DLD1 (cell line): Measurements from ENCODE around the gene UBR4.

Source experiments
- in situ Hi-C: cut with HindIII; loops from 2 replicates; pipeline ENCODE4 v1.10.0; 2017; ENCODE audit warnings: low sequenced_read_pairs

Gene UBR4

DNA sequence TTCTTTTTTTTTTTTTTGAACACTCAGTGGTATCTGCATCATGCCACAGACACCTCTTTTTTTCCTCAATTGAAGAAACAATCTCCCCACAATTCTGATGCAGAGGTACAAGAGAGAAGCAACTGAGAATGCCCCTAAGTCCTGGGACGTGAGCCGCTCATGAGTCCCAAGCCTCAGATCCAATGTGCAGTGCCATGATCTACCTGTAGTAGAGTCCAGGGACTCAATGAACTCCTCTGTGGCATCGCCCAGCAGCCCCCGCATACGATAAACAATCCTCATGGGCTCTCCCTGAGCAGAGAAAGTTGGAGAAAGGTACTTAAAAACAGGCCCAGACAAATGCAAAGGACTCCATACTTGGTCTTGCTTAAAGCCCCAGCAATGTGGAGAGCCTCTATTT lies 113.1 kb downstream of the UBR4 start:
- in situ Hi-C loops = loop anchor here (25.0 kb wide), 1 partner anchor 185 kb away; the partner anchor contains the start of gene ALDH4A1

DNA sequence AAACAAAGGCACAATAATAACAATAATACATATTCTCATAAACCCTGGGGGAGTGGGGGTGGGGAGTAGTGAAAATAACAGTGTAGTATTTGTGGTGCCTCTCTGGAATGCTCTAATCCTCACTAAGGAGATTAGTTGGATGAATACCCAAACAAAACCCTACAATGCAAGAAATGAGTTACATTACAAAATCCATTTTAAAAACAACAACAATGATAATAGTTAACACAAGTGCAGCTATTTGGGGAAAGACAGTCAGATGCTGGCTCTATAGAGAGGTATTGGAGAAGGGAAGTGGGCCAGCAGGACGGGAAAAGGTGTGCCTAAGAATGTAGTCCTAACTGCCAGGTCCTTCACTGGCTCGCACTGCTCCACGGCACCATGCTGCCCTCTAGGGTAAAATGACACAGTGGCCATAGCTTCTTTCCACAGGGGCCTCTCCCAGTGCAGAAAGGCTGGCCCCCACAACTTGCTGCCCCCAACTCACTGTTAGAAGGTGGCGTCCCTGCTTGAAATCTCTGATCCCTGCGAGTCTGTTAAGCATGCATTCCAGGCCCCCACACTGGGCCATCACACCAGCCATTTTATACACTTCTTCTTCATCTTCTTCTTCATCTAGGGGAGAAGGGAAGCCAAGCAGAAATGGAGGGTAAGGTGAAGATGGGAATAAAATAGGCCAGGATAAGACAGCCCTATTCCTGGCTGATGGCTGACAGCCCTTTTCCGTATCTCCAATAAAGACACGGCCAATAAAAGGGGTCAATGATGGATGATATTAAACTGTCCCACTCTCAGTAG lies 113.8 kb downstream of the UBR4 start:
- in situ Hi-C loops = loop anchor here (25.0 kb wide), 1 partner anchor 184 kb away; the partner anchor contains the start of gene ALDH4A1

DNA sequence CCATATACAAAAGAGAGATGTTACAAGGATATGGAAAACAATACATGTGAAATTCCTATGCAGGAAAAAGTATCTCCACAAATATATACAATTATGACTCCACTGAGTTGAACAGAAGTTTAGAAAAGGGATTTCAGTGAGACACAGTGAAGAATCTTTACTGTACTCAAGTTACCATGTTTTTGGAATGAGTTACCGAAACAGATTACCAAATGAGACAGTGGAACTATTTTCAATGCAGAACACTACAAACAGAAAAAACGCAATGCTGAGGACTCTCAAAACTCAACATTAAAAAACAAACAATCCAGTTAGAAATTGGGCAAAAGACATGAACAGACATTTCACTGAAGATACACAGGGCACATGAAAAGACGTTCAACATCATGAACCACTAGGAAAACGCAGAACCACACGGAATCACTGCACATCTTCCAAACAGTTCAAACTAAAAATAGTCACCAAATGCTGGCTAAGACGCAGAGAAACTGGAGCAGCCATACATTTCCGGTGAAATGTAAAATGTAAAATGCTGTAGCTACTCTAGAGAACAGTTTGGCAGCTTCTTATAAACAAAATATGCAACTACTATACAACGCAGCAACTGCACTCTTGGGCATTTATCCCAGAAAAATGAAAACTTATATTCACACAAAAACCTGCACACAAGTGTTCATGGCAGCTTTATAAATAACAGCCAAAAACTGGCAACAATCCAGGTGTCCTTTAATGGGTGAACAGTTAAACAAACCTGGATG lies 118.7 kb downstream of the UBR4 start:
- in situ Hi-C loops = loop anchor here (25.0 kb wide), 1 partner anchor 179 kb away; the partner anchor contains the start of gene ALDH4A1

DNA sequence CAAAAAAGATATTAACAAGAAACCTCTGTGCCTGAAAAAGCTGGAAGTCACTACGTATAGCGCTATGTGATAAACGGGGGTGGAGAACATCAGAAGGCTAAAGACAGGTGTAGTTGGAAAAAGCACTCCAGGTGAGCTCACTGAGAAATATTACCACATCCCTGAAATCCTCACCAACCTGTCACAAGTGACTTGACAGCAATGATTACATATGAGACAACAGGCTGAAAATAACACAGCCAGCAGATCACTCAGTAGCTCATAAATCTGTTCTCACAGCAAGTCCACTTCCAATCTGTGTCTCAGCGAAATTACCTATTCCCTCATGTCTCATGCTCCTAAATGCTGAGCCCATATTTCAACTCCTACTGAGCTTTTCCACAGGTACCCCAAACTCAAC lies 120.5 kb downstream of the UBR4 start:
- in situ Hi-C loops = loop anchor here (25.0 kb wide), 1 partner anchor 177 kb away; the partner anchor contains the start of gene ALDH4A1

DNA sequence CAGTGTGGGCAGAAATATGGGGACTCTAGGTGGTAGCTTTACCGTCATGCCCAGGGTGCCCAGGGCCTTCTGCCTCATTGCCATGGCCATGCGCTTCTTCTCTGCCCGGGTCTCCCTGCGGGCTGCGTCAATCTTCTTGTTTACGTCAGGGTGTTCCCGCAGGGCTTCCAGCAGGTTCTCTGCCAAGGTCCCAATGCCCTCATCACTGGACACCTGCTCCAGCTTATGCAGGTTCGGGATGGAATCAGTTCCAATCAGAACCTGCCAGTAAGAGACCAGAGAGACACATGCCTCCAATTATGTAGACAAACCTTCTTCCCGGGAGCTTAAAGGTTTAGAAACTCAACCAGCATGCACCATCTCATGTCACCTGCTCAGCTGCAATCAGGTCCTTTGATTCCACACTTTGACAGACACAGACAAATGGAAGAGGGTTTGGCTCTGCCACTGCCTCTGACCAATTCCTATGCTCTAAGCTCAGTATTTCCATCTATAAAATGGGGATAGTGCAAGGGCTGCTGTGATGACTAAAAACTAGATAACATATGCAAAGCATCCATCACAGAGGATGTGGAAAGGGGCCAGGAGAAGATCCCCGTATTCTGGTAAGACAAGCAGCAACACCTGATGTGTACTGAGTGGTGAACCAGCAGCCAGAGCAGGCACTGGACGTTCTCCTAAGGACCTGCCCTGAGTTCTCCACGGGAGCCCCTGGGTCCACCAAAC lies 121.2 kb downstream of the UBR4 start:
- in situ Hi-C loops = loop anchor here (25.0 kb wide), 1 partner anchor 177 kb away; the partner anchor contains the start of gene ALDH4A1

DNA sequence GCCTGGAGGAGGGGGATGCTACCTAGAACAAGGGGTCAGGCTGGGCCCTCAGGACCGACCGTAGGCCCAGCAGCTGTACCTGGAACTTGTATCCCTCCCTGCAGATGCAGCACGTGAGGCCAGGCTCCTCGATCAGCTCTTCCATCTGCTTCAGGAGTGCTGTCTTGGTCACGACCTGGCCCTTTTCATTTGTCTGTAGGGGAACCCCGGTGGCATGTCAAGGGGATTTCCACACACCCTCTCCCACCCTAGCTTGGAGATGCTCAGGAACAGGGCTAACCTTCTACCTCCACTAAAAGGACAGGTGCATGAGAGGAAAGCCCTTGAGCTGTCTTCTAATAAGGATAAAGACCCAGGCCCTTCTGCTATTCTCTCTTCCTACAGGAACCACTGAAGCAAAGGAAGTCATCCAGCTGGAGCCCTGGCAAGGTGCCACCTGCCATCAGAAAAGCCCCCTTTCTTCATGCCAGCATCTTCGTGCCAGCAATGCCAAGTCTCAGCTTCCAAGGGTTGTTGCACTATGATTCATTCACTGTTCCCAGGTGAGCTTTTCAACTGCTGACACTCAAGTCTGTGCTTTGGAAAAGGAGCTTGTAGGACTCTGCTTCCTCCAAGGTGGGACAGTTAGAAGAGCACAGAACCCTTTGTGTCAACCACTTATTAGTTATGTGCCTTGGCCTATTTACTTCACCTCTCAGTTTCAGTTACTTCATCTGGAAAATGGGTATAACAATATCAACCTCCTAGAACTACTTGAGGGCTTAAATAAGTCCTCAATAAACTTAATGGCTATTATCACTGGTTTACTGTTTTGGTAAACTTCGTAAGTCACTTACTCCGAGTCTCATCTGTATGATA lies 122.1 kb downstream of the UBR4 start:
- in situ Hi-C loops = loop anchor here (25.0 kb wide), 1 partner anchor 176 kb away; the partner anchor contains the start of gene ALDH4A1

DNA sequence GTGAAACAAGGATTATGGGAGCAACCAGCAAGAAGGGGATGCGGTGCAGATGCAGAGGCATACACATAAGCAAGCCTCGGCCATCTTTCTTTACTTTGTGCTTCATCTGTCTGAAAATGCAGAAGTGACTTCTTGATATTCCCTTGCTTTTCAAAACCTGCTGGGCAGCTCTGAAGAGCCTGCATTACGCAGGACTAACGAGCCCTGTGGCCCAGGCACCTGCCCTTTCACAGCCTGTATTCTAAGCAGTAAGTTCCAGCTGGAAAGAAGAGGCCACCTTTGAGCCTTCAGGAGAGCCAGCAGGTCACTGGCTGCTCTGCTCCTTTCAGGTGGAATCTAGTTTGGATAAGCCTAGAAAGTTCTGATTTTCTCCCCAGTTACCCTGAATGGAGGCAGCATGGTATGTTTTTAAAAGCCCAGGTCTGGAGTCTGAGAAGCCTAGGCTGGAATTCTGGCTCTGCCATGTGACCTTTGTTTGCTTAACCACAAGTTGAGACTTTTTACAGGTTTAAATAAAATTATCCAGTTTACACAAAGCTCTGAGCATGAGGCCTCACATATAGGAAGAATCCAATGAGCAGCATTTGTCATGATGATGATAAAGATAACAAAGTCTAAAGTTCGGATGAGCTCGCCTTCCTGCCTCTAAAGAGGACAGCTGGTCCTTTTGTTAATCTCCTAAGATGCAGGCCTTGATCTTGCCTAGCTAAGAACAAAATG lies 122.9 kb downstream of the UBR4 start:
- in situ Hi-C loops = loop anchor here (25.0 kb wide), 1 partner anchor 175 kb away; the partner anchor contains the start of gene ALDH4A1

DNA sequence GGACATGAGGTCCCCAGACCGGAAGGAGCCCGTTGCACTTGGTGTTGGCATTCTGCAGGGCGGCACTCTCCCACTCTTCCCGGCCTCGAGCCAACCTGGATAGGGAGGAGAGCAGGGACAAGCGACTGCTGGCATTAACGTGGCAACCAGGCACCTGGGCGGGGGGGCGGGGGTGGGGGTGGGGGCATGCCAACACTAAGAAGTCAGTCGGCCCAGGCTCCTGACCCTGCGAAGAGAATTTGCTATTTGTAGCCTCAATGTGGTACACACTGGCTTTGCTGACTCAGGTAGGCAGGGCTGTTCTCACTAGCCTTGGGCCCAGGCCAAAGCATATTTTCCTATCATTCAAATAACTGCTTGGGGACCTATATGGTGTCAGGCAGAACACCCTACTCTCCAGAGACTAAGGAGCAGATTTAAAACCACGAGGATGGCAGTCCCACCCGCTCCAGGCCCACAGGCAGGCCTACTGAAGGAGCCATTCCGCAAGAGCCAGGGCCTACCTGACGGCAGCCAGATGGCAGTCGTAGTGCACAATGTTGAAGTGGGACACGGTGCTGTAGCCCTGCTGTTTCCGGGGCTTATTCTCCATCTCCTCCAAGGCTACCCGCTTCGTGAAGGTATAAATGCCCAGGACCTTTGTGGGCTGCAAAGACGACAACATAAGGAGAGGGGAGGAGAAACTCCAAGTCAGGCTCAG lies 123.7 kb downstream of the UBR4 start:
- in situ Hi-C loops = loop anchor here (25.0 kb wide), 1 partner anchor 174 kb away; the partner anchor contains the start of gene ALDH4A1

DNA sequence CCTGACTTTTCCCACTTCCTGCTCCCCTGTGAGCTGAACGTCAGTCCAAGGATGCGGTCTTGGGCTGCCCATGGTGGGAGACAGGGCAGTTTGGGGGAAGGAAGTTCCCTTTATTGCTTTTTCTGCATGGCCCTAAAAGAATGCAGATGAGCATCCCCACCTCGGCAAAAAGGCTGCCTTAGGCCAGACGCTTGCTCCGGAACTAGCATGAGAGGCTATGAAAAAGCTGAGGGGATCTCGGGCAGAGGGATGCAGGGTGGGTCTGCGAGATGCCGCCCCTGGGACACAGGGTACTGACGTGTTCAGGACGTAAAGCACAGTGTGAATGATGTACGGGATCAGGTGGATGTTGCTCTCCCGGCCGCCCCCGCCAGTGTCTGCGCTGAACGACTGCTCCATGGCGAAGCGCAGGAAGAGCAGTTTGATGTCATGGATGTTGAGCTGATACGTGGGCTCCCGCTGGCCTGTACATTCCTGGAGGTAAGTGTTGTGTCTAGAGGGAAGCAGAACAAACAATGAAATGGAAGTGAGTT lies 125.8 kb downstream of the UBR4 start:
- in situ Hi-C loops = loop anchor here (25.0 kb wide), 1 partner anchor 172 kb away; the partner anchor contains the start of gene ALDH4A1

DNA sequence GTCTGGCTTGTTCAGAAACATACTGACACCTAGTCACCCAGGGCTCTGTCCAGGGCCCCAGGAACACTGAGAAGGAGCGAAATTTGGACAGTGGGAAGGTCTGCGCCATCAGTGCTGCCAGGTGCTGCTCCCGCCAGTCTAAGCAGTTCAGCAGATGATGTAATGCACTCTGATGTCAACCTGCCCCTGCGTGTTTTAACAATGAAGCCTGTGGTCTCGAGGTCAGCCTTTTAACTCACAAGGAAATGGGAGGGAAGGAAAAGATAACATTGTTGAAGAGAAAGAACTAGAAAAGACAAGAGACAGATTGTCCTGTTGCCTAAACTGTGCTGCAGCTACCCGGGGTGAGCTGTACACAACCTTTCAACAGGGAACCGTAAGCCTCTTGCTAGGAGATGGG lies 127.0 kb downstream of the UBR4 start:
- in situ Hi-C loops = loop anchor here (25.0 kb wide), 1 partner anchor 171 kb away; the partner anchor contains the start of gene ALDH4A1

DNA sequence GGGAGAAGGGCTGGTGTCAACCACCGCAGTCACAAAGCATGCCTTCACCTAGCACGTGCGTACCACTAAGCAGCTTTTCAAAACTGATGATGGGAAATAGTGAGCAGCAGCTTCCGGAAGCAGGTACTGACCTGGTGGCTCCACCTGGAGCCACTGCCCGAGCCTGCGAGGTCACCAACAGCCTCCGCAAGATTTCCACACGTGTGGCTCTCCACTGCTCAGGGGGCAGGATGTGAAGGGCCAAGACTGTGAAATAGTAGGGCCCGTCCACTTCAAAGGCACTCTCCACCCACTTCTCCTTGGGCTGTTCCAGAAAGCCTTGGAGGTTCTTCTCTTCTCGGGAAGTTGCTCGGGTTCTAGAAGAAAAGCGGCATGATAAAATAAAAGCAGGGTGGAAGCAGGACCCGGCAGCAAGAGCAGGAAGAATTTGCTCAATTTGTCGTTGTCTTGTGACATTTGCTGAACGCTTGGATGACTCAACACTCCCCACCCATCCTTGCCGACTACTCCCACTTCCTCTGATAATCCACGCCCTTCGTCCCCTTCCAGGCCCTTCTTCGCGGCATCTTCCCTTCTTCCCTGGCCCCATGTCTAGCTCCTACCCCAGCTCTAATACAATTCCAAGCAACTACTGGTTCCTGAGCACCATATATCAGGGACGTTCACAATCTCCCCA lies 128.7 kb downstream of the UBR4 start:
- in situ Hi-C loops = loop anchor here (25.0 kb wide), 1 partner anchor 169 kb away; the partner anchor contains the start of gene ALDH4A1

DNA sequence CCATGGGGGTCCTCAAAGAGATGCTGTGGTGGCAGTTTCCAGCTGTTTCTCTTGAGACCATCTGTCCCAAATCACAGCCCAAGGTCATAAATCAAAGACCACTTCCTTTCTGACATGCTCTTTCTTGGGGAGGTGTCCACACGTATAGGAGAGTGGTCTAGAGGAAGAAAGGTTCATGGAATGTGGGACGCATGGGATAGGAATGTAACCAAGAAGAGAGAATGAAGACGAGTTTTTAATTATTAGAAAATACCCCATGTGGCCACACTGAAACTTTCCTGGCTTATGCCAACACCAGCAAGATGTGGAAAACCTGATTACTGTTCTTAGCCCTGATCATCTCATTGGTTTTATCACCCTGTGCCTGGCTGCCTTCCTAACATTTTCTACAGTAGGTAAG lies 129.3 kb downstream of the UBR4 start:
- in situ Hi-C loops = loop anchor here (25.0 kb wide), 1 partner anchor 168 kb away; the partner anchor contains the start of gene ALDH4A1

DNA sequence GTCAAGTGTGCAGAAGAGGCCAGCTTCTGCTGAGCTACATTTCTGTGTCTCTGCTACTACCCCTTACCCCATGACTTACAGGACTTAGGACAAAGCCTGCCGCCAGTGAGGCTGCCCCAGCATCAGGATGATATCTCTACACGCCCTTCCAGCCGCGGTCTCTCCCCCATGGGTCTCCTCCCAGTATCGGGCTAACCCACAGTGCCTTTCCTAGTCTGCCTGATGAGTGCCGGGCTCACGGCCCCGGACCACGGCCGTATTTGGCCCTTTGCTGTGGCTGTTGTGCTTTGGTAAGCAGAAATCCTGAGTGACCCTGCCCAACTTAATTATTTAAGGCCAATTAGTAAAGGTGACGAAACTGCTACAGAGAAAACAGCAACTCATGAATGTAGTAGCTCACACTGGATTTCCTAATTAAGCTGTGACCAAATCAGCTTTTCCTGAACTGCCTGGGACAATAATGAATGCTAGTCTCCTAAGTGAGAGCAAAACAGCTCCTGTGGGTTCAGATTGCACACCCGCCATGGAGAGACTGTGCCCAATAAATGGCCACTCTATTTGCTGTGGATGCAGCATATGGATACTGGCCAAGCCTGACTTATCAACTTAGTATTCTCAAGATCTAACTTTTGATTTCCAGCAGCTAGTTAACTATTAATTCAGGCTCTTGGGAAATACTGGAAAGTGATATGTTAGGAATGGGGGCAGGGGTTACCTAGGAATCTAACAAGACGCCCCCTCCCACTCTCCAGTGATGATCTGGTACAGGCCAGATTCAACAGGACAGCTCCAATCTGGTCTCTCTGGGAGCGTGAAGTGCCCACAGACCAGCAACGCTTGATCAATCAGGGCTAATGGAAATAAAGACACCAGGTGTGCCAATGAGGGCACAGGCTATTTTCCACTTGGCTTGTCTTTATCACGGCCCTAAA lies 130.3 kb downstream of the UBR4 start:
- in situ Hi-C loops = loop anchor here (25.0 kb wide), 1 partner anchor 168 kb away; the partner anchor contains the start of gene ALDH4A1

DNA sequence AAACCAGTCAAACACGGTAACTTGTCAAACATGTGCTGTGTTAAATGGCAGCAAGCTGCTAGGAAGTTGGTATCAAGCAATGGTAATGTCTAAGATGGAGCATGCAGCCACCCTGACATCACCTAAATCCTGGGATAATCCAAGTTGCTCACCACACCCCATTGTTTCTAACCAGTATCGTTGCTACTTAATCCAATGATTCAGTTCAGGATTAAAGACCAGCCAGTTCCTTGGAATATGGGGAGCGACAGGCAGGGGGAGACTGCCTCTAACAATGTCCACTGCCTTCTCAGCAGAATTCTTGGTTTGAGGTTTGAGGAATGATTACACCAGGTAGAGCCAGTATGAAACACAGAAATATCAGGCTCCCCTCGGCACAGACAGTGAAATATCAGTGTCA lies 131.5 kb downstream of the UBR4 start:
- in situ Hi-C loops = loop anchor here (25.0 kb wide), 1 partner anchor 166 kb away; the partner anchor contains the start of gene ALDH4A1

DNA sequence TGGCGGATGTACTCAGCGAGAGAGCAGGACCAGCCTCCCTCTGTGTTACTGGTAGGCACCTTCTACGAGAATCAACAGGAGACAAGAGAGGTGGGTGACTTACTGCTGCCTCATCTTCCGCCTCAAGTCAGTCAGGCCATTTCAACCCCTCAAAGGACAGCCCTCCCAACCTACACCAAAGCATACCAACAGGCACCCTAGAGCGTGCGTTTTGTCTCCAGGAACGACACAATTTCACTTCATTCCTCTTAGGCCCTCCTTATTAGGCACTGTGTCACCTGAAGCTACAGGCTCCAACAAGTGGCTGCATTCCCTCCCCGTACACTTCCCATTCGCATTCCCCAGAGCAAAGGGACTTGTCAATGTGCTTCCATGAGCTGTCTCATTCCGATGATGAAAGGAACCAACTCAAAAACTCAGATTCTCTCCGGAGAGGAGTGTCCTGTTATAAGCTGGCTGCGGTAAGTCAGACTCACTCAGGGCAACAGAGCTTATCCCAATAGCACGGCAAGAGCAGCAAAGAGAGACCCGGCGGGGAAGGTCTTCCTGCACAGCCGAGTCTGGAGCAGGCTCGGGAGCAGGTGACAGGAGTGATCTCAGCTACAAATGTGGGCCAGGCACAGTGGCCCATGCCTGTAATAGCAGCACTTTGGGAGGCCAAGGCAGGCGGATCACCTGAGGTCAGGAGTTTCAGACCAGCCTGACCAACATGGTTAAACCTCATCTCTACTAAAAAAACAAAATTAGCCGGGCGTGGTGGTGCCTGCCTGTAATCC lies 133.0 kb downstream of the UBR4 start:
- in situ Hi-C loops = loop anchor here (25.0 kb wide), 1 partner anchor 165 kb away; the partner anchor contains the start of gene ALDH4A1
